Glomerular visceral epithelial cell (primary cell): ENCODE measurements around the gene ACSF3.

Source experiments
- DNase-seq: peaks from one replicate; pipeline ENCODE4 v3.0.0-alpha.2; 2016; ENCODE audit errors: extremely low spot score

Gene ACSF3

DNA sequence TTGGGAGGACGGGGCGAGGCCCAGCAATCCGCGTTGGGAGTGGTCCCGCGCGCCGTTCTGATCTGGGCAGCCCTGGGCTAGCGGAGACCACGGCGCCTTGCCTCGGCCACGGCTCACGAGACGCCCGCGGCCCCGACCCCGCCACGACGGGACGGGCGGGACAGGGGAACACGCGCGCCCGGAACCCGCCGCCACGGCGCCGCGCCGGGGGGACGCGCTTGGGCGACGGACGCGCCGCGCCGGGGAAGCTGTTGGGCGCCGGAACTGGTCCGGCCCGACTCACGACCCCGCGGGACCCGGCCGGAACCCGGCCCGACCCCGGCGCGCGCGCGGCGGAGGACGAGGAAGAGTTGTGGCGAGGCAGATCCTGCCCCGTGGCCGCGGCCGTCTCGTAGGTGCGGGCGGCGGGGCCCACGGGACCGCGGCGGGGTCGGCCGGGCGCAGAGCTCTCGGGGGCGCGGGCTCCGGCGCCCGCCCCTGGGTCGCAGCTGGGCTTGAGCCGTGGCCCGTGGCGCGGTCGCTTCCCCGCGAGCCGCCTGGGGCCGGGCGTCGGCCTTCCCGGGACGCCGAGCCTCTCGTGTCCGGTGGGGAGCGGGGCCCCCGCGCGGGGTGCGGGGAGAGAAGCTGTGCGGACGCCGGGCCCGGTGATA, at the start of gene ACSF3:
Gene ACSF3, plus strand, starts transcription at position 251 of the 650 bp plus-strand sequence. CDS start 6,830 bp downstream, outside the sequence.
- DNase-seq: peak; percentile 59

GRCh38 chr16:89044418-89045180, 49.1 kb upstream of the ACSF3 start:
- DNase-seq: no peak

- no peak for DNase-seq
Observed at GRCh38 chr16:89045181-89045815, 48.4 kb upstream of the ACSF3 start.

GRCh38 chr16:89045881-89046280, 47.8 kb upstream of the ACSF3 start:
- no peak for DNase-seq

DNA sequence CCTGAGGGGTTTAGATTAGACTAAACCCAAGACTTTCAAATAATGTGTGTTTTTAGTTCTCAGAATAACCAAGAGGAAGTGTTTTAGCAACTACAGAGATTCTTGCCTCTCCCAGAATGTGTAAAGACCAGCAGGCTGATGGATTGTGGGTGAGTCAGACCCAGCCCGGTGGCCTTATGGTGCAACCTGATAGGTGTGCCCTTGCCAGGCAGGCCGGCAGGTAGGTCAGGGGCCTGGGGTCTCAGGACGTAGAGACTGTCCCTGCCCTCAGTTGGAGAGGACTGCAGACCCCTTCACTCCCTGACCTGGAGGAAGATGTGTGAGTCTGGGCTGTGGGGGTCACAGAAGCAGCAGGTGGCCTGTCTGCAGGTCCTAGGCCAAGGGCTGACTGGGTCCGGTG, 47.2 kb upstream of the ACSF3 start:
- DNase-seq: no peak

DNA sequence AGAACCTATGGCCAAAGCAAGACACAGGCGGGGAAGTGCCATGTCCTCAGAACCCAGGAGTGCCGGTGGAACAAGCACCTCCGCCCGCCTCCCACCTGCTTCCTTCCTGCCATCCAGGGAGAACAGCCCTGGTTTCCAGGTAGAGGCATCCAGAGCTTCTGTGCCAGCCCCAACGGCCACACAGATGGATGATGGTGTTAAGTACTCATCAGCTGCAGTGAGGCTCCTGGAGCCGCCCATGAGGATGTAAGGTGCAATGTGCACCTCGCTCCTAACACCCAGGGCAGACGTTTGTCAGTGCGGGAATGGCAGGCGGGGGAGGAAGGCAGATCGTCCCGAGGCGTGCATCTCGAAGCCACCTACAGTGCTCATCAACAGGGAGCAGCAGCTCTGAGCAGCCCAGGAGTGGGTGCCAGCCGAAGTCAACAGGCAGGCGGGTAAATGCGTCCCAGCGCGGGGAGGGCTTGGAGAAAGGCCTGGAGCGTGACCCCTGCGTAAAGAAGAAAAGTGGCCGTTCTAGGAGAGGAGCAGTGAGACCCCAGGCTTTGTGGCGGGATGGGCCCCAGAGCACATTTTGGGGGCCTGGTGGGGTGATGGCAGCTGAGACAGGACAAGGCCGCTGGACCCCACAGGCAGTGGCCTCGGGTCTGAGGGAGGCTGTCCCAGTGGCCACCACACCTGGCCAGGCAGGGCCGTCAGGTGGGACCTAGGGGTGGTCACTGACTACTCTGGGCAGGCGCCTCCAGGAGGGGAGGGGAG, 46.1 kb upstream of the ACSF3 start:
- no peak for DNase-seq

GRCh38 chr16:89048090-89048725, 45.4 kb upstream of the ACSF3 start:
- DNase-seq: no peak

GRCh38 chr16:89048871-89049422, 44.7 kb upstream of the ACSF3 start:
- no peak for DNase-seq

DNA sequence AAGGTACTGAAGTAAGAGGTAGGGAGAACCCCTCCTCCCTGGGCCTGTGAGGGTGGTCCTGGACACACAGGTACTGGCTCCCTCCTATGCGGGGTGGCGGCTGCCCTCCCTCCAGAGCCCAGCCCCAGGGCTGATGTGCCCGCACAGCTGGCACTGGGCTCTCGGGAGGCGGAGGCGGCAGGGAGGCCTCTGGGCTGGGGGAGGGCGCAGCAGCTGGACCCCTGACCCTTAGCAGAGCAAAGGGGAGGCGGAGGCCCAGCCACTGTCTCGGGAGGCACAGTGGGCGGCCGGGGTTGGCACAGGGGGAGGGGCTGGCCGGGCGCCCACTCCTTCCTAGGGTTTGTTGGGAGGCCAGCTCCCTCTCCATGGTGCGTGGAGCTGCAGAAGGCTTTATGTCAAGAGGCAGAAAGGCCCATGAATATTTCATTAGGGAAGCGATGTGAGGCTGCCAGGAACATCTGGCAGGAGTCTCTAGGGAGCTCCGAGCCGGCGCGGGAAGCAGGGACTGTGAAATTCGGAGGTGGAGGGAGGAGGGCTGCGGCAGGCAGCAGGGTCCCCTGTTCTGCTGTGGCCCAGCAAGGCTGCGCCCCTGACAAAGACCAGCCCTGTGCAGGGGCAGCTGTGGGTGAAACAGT, 44.1 kb upstream of the ACSF3 start:
- DNase-seq: no peak

DNA sequence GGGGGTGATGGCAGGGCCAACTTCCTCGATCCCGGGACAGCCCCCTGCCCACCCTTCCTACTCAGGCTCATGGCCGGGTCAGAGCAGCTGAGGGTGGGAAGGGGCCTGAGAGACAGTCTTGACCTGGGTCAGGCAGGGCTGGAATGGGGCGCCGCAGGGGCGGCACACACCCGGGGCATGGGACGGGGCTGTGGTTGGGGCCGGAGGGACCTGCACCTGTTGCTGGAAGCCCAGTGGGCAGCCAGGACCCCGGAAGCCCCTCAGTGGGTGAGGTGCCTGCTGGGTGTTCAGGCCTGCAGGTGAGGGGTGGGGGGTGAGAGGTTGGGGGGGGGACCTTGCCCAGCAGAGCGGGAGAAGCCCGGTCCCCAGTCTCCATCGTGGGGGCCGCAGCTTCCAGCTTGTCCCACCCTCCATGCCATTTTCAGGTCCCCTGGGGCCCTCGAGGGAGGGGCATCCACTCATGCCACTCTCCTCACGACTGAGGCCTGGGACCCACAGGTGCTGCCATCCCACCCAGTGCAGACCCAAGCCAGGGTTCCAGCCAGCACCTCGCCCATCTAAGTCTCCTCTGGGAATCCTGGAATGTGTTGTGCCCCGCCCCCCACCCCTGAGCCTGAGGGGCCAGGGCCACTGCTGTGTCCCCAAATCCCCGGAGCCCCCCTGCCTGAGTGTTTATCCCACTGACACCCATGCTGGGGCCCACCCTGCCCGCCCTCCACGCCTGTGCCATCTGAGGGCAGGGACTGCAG, 43.4 kb upstream of the ACSF3 start:
- DNase-seq: no peak

- no peak for DNase-seq
Observed at GRCh38 chr16:89050868-89051311, 42.8 kb upstream of the ACSF3 start.

GRCh38 chr16:89051521-89052166, 42.0 kb upstream of the ACSF3 start:
- DNase-seq: no peak

- no peak for DNase-seq
Observed at GRCh38 chr16:89052191-89052889, 41.3 kb upstream of the ACSF3 start.

DNA sequence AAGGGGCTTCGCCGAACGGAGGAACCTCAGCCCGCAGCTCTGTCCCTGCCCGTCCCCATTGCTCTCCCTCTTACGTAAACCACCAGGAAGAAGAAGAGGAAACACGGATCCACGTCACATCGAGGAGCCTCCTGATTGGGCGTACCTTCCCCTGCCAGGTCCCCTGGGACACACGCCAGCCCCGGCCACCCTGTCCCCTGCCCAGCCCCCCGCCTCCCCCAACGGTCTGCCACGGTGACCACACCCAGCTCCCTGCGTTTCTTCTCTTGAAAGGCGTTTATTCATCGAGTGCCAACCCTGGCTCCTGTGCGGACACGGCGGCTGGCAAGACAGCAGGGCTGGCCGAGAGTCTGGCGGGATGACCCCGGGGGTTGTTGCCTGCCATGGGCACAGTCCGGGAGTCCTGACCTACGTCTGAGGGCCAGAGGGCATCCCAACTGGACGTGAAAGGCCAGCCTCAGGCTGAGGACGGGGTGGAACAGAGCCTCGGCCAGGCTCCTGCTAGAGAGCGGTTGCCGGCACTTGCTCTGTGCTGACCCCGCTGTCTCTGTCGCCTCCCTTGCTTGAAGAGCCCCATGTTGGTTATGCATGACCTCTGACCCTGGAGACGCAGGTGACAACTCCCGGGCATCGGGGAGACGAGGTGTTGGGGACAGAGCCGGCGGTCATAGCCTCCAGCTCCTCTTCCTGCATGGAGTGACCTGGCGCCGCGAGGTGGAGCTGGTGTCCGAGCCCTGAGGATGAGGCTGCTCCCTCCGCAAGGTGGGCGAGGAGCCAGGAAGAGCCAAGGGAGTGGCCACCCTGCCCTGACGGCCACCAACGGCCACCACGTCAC, 40.5 kb upstream of the ACSF3 start:
- DNase-seq: no peak

- DNase-seq: no peak
Observed at GRCh38 chr16:89053725-89054029, 40.0 kb upstream of the ACSF3 start.

DNA sequence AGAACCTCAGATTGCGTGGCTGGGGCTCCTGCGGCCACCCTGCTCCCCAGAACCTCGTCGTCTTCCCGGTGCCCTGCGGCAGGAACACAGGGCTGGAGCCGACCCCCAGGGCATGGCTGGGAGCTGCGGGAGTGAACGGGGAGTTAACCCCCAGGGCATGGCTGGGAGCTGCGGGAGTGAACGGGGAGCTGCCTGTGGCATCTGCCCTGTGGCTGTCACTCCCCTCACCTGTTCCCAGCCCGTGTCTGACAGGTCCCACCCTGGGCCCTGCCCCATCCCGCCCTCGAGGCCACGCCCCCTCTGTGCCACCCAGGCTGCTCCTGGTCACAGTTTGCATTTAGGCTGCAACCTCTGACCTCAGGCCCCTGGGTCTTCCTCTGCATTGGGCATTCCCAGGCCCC, 39.4 kb upstream of the ACSF3 start:
- DNase-seq: no peak

DNA sequence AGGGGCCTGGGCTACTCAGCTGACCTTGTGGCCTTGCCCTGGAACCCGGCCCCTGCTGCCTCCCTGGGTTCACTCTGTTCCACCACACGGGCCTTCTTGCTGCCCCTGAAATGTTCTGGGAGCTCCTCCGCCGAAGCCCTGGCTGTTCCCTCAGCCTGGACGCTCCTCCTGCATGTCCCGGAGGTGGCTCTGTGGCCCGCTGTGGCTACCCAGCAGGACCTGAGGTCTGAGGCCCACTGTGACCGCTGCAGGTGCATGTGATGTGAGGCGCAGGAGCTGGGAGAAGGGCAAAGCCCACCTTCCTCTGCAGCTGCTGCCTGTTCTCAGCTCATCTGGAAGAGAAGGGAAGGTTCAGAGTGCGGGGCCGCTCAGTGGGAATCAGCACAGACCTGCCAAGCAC, 38.9 kb upstream of the ACSF3 start:
- no peak for DNase-seq

DNA sequence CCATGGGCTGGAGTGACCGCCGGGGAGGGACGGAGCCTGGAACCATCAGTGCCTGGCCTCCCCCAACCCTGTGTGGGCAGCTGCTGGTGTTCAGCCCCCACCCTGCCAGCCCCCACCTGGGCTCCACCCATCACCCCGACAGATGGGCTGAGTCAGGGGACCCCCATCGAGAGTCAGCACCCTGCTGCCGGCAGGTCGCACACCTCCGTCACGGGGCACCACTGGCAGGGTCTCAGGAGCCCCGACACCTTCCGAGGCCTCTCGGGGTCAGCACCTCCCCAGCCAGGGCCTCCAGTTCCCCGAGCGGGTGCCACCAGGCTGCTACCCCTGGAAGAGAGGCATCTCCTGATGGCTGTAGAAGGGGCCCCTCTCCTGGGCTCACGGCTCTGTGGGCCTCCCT, 38.3 kb upstream of the ACSF3 start:
- DNase-seq: no peak
